Naive thymus-derived CD4-positive, alpha-beta T cell (primary cell): ENCODE data around the gene KRT23. TPM values are rescaled to one million over a fixed set of nuclear protein-coding genes. Genes with fewer than 3 reads are reported as not detected.

ENCODE experiments used
- ATAC-seq: fragments of 150-1000 bp; cut with Tn5 transposase; 2 replicates; pipeline ENCODE4 v1.10.0; 2021; ENCODE audit warnings: mild to moderate bottlenecking, moderate library complexity
- CTCF ChIA-PET: fragments of 350-600 bp; sonication (Branson Sonifier 250); formaldehyde crosslinking; loops from one replicate; lab custom pipeline; 2021; ENCODE audit warnings: antibody characterized with exemption; lab: Charles Lee
- POLR2A ChIA-PET: fragments of 350-600 bp; sonication (Branson Sonifier 250); formaldehyde crosslinking; loops from one replicate; lab custom pipeline; 2021; ENCODE audit warnings: antibody characterized with exemption, inconsistent platforms; lab: Charles Lee
- DNase-seq, 9 donors: peaks; one replicate each; pipeline versions ENCODE4 v3.0.0 to v3.0.0-alpha.2; 2020 to 2022; ENCODE audit warnings: mixed read lengths in 1 of 9
- H3K27ac ChIP-seq: one replicate; pipeline ENCODE4 v1.7.0; 2013; ENCODE audit warnings: mild to moderate bottlenecking, low read depth, low read length, moderate library complexity
- H3K27me3 ChIP-seq, 2 donors: one replicate each; pipeline ENCODE4 v1.7.0; 2013; ENCODE audit warnings: low read length in 2 of 2, mild to moderate bottlenecking in 2 of 2, moderate library complexity in 2 of 2; ENCODE audit not compliant: control insufficient read depth in 2 of 2, insufficient read depth in 2 of 2
- H3K36me3 ChIP-seq, 3 experiments: 1 replicate in 2 of 3; 2 replicates in 1 of 3; pipeline ENCODE4 v1.7.0; 2013; ENCODE audit warnings: low read length in 3 of 3, mild to moderate bottlenecking in 3 of 3, moderate library complexity in 1 of 3; ENCODE audit not compliant: insufficient read depth in 3 of 3, control insufficient read depth in 2 of 3
- H3K4me1 ChIP-seq, 2 donors: one replicate each; pipeline ENCODE4 v1.7.0; 2013; ENCODE audit warnings: low read length in 2 of 2, mild to moderate bottlenecking in 2 of 2, moderate library complexity in 1 of 2; ENCODE audit not compliant: control insufficient read depth in 2 of 2, insufficient read depth in 2 of 2
- H3K4me3 ChIP-seq: 2 replicates; pipeline ENCODE4 v1.7.0; 2013; ENCODE audit warnings: mild to moderate bottlenecking, low read length
- H3K9me3 ChIP-seq, 3 experiments: 1 replicate in 2 of 3; 2 replicates in 1 of 3; pipeline ENCODE4 v1.7.0; 2013; ENCODE audit warnings: low read length in 3 of 3; ENCODE audit not compliant: control insufficient read depth in 2 of 3
- H3K27ac Mint-ChIP-seq, 9 donors: one replicate each; pipeline ENCODE4 v1.8.0; 2020 to 2022; ENCODE audit warnings: mixed read lengths in 9 of 9, mild to moderate bottlenecking in 8 of 9, moderate library complexity in 5 of 9, inconsistent platforms in 2 of 9
- H3K27me3 Mint-ChIP-seq, 5 donors: one replicate each; pipeline ENCODE4 v1.8.0; 2021 to 2022; ENCODE audit warnings: mixed read lengths in 5 of 5, mild to moderate bottlenecking in 1 of 5
- H3K36me3 Mint-ChIP-seq, 5 donors: one replicate each; pipeline ENCODE4 v1.8.0; 2020 to 2022; ENCODE audit warnings: mixed read lengths in 5 of 5, mild to moderate bottlenecking in 3 of 5, inconsistent platforms in 1 of 5
- H3K4me1 Mint-ChIP-seq, 7 donors: one replicate each; pipeline ENCODE4 v1.8.0; 2020 to 2022; ENCODE audit warnings: mixed read lengths in 7 of 7, mild to moderate bottlenecking in 3 of 7, inconsistent platforms in 1 of 7
- H3K4me3 Mint-ChIP-seq, 10 donors: one replicate each; pipeline ENCODE4 v1.8.0; 2020 to 2022; ENCODE audit warnings: mild to moderate bottlenecking in 10 of 10, mixed read lengths in 10 of 10, moderate library complexity in 6 of 10, inconsistent platforms in 2 of 10
- H3K9me3 Mint-ChIP-seq, 11 donors: one replicate each; pipeline ENCODE4 v1.8.0; 2020 to 2022; ENCODE audit warnings: mixed read lengths in 11 of 11, mild to moderate bottlenecking in 4 of 11, inconsistent platforms in 1 of 11, moderate library complexity in 1 of 11
- intact Hi-C, 2 donors: fragments of 100-400 bp; cut with micrococcal nuclease; formaldehyde crosslinking; loops; one replicate each; pipeline ENCODE4 v1.15.1; 2023
- polyA plus RNA-seq, 2 donors: library from polyadenylated mRNA; unstranded; fragments of 300-500 nt; fragmentation: Illumina TruSeq; gene quantifications; one replicate each; pipeline ENCODE4 v1.2.3, GENCODE V29; 2021
- total RNA-seq, 6 experiments: library from RNA in 5 of 6; stranded (reverse) in 5 of 6; gene quantifications; 1 replicate in 5 of 6; 2 replicates in 1 of 6; pipeline ENCODE4 v1.2.3 and lab custom pipeline; 2021 to 2026

The KRT23 gene
- total and polyA plus RNA-seq, 7 experiments from 2014 or later: 0.83 TPM; not detected in 6

GRCh38 chr17:40961591-40961990 lies 24.1 kb upstream of the KRT23 start:
- Mint-ChIP-seq H3K4me1 (peaks cover 0 to 6% (median 0%) of the 10 kb centered on the region in 7 donors), H3K9me3 (peaks cover 0 to 3% (median 0%) of the 10 kb centered on the region in 11 donors), H3K4me3 (no peak overlapping the region), H3K27ac (no peak overlapping the region), H3K36me3 (peaks cover 0 to 3% (median 0%) of the 10 kb centered on the region in 5 donors), H3K27me3 (peaks cover 6 to 16% (median 13%) of the 10 kb centered on the region in 5 donors)
- Histone ChIP-seq H3K36me3 (no peaks in the 10 kb centered on the region), H3K27me3 (no peaks in the 10 kb centered on the region), H3K9me3 (no peaks in the 10 kb centered on the region), H3K4me3 (no peak overlapping the region), H3K27ac (no peak overlapping the region), H3K4me1 (no peaks in the 10 kb centered on the region)
- DNase-seq: no peak
- POLR2A ChIA-PET: no interaction called here
- CTCF ChIA-PET: no interaction called here
- intact Hi-C loops: no loop called here
- ATAC-seq: no peak

- Mint-ChIP-seq H3K4me3 (no peak overlapping the region), H3K27me3 (peaks cover 10 to 18% (median 13%) of the 10 kb centered on the region in 5 donors), H3K36me3 (peaks cover 0 to 3% (median 0%) of the 10 kb centered on the region in 5 donors), H3K4me1 (peaks cover 0 to 6% (median 0%) of the 10 kb centered on the region in 7 donors), H3K9me3 (peaks cover 0 to 3% (median 0%) of the 10 kb centered on the region in 11 donors), H3K27ac (no peak overlapping the region)
- Histone ChIP-seq H3K36me3 (no peaks in the 10 kb centered on the region), H3K4me3 (no peak overlapping the region), H3K9me3 (no peaks in the 10 kb centered on the region), H3K27ac (no peak overlapping the region), H3K4me1 (no peaks in the 10 kb centered on the region), H3K27me3 (no peaks in the 10 kb centered on the region)
- ChIA-PET CTCF (no interaction called here), POLR2A (no interaction called here)
- ATAC-seq (no peak), DNase-seq (no peak)
- intact Hi-C loops: no loop called here
Observed at GRCh38 chr17:40960144-40960543, 22.7 kb upstream of the KRT23 start.

GRCh38 chr17:40958086-40958953 lies 20.9 kb upstream of the KRT23 start:
- no peak overlapping the region for H3K4me3 Mint-ChIP-seq
- H3K27ac ChIP-seq: no peak overlapping the region
- peaks cover 17 to 31% (median 28%) of the 10 kb centered on the region in 5 donors for H3K27me3 Mint-ChIP-seq
- no peak overlapping the region for H3K4me3 ChIP-seq
- no peaks in the 10 kb centered on the region for H3K27me3 ChIP-seq
- no peak for ATAC-seq
- H3K9me3 ChIP-seq: no peaks in the 10 kb centered on the region
- CTCF ChIA-PET: no interaction called here
- intact Hi-C loops: no loop called here
- H3K36me3 Mint-ChIP-seq: peaks cover 0 to 2% (median 0%) of the 10 kb centered on the region in 5 donors
- H3K27ac Mint-ChIP-seq: no peak overlapping the region
- H3K36me3 ChIP-seq: no peaks in the 10 kb centered on the region
- H3K9me3 Mint-ChIP-seq: peaks cover 0 to 2% (median 0%) of the 10 kb centered on the region in 11 donors
- peaks cover 0 to 6% (median 0%) of the 10 kb centered on the region in 7 donors for H3K4me1 Mint-ChIP-seq
- H3K4me1 ChIP-seq: no peaks in the 10 kb centered on the region
- POLR2A ChIA-PET: no interaction called here
- DNase-seq: no peak

GRCh38 chr17:40956401-40957254 lies 19.2 kb upstream of the KRT23 start:
- CTCF ChIA-PET: no interaction called here
- DNase-seq (no peak), ATAC-seq (no peak)
- Mint-ChIP-seq H3K36me3 (no peaks in the 10 kb centered on the region), H3K27me3 (peaks cover 18 to 41% (median 36%) of the 10 kb centered on the region in 5 donors), H3K27ac (no peak overlapping the region), H3K4me3 (no peak overlapping the region), H3K9me3 (peaks cover 0 to 1% (median 0%) of the 10 kb centered on the region in 11 donors), H3K4me1 (peaks cover 0 to 6% (median 0%) of the 10 kb centered on the region in 7 donors)
- POLR2A ChIA-PET: no interaction called here
- no peaks in the 10 kb centered on the region for H3K4me1 ChIP-seq
- no peaks in the 10 kb centered on the region for H3K36me3 ChIP-seq
- H3K4me3 ChIP-seq: no peak overlapping the region
- H3K27ac ChIP-seq: no peak overlapping the region
- intact Hi-C loops: no loop called here
- H3K9me3 ChIP-seq: no peaks in the 10 kb centered on the region
- no peaks in the 10 kb centered on the region for H3K27me3 ChIP-seq

GRCh38 chr17:40953881-40954280 lies 16.4 kb upstream of the KRT23 start:
- Mint-ChIP-seq H3K4me1 (no peaks in the 10 kb centered on the region), H3K9me3 (peaks cover 0 to 1% (median 0%) of the 10 kb centered on the region in 11 donors), H3K27me3 (peaks cover 36 to 56% (median 49%) of the 10 kb centered on the region in 5 donors), H3K4me3 (no peak overlapping the region), H3K27ac (no peak overlapping the region), H3K36me3 (no peaks in the 10 kb centered on the region)
- ATAC-seq (no peak), DNase-seq (no peak)
- POLR2A ChIA-PET: no interaction called here
- no peaks in the 10 kb centered on the region for H3K27me3 ChIP-seq
- no peaks in the 10 kb centered on the region for H3K4me1 ChIP-seq
- H3K27ac ChIP-seq: no peak overlapping the region
- H3K36me3 ChIP-seq: no peaks in the 10 kb centered on the region
- H3K9me3 ChIP-seq: no peaks in the 10 kb centered on the region
- intact Hi-C loops: no loop called here
- CTCF ChIA-PET: no interaction called here
- H3K4me3 ChIP-seq: no peak overlapping the region

- DNase-seq (no peak), ATAC-seq (peak; percentile 31)
- CTCF ChIA-PET: interaction anchor here (1.0 kb wide), 1 partner anchor 696 kb away, joined by 3 read pairs; no protein-coding TSS in a partner anchor
- no peaks in the 10 kb centered on the region for H3K4me1 ChIP-seq
- Mint-ChIP-seq H3K9me3 (peaks cover 0 to 1% (median 0%) of the 10 kb centered on the region in 11 donors), H3K27ac (no peak overlapping the region), H3K4me3 (no peak overlapping the region), H3K27me3 (peaks cover 39 to 68% (median 60%) of the 10 kb centered on the region in 5 donors), H3K36me3 (no peaks in the 10 kb centered on the region), H3K4me1 (no peaks in the 10 kb centered on the region)
- H3K9me3 ChIP-seq: no peaks in the 10 kb centered on the region
- POLR2A ChIA-PET: interaction anchor here (0.6 kb wide), 1 partner anchor 495 kb away, joined by 3 read pairs; no protein-coding TSS in a partner anchor
- H3K4me3 ChIP-seq: no peak overlapping the region
- no peaks in the 10 kb centered on the region for H3K36me3 ChIP-seq
- H3K27ac ChIP-seq: no peak overlapping the region
- intact Hi-C loops: no loop called here
- no peaks in the 10 kb centered on the region for H3K27me3 ChIP-seq
Observed at GRCh38 chr17:40952661-40953060, 15.2 kb upstream of the KRT23 start.
